Ovary (tissue), 9 donors: Measurements from ENCODE around the gene SURF4. TPM values are rescaled to one million over a fixed set of nuclear protein-coding genes. Genes with fewer than 3 reads are reported as not detected.
"Not testable (repeated sequence)": the region's sequence is repeated elsewhere in the genome, so short reads cannot be mapped to it uniquely, and the experiment has no call there.

Experiments used
- DNase-seq, 5 donors: peaks; one replicate each; pipeline ENCODE4 v3.0.0-alpha.2; 2019 to 2020
- H3K27ac ChIP-seq, 2 donors: fragments of 200-600 bp; one replicate each; pipeline versions ENCODE4 v1.5.1 to v1.8.0; 2019 to 2022
- H3K27me3 ChIP-seq: fragments of 200-600 bp; one replicate; pipeline ENCODE4 v1.8.0; 2022
- H3K36me3 ChIP-seq: fragments of 200-600 bp; sonication (generic); one replicate; pipeline ENCODE4 v1.5.1; 2019
- H3K4me1 ChIP-seq: one replicate; pipeline ENCODE4 v1.8.1; 2013; ENCODE audit warnings: mild to moderate bottlenecking, moderate library complexity; ENCODE audit not compliant: insufficient read depth
- H3K4me3 ChIP-seq: fragments of 200-600 bp; sonication (generic); one replicate; pipeline ENCODE4 v1.5.1; 2017
- H3K9me3 ChIP-seq, 2 donors: fragments of 200-600 bp in 1 of 2; sonication (generic) in 1 of 2; one replicate each; pipeline versions ENCODE4 v1.5.1 to v1.8.1; 2013 to 2019; ENCODE audit warnings: mild to moderate bottlenecking in 1 of 2, moderate library complexity in 1 of 2
- EP300 ChIP-seq: sonication (generic); formaldehyde crosslinking; IDR thresholded peaks from one replicate; pipeline ENCODE4 v1.6.1; 2017; ENCODE audit warnings: antibody characterized with exemption
- POLR2A ChIP-seq: fragments of 450-650 bp; IDR thresholded peaks from one replicate; pipeline ENCODE4 v1.6.1; 2017; ENCODE audit warnings: antibody characterized with exemption, mild to moderate bottlenecking, moderate library complexity
- WGBS, 3 donors: extraction: QIAGEN DNeasy Blood & Tissue Kit in 1 of 3; methylation state at CpG; one replicate each; pipeline versions ENCODE4 v1.1.5 to v1.1.7; 2013 to 2017; 5-methylcytosine and 5-hydroxymethylcytosine counted together
- intact Hi-C, 4 donors: fragments of 100-400 bp; cut with DNase I; formaldehyde crosslinking; loops; one replicate each; pipeline versions ENCODE4 v1.11.0 to v1.15.1; 2022 to 2023
- polyA plus RNA-seq, 2 donors: library from polyadenylated mRNA; stranded (reverse); fragments of 200-250 nt in 1 of 2; fragments of 350-450 nt in 1 of 2; fragmentation: Illumina TruSeq in 1 of 2; extraction: RNeasy Lipid Tissue Mini Kit (QIAGEN cat#74804) in 1 of 2; gene quantifications; one replicate each; pipeline ENCODE4 v1.2.3, GENCODE V29; 2013 to 2014
- total RNA-seq, 7 donors: library from RNA; depleted of rRNA in 2 of 7; stranded (reverse); fragments of >200 nt in 2 of 7; fragmentation: NEBNext Ultra II Directional in 3 of 7; extraction: Animal tissue kit (Norgen Biotek cat#: 25700) in 3 of 7; gene quantifications; one replicate each; pipeline versions ENCODE4 v1.1.0 to v1.2.4, GENCODE V29; 2016 to 2023
- TF ChIP-seq, protein P1 (sequence below), 3 donors: fragments of 450-650 bp in 2 of 3; fragments of 200-600 bp in 1 of 3; IDR thresholded peaks; one replicate each; pipeline versions ENCODE4 v1.5.1 to v1.8.0; 2016 to 2022; ENCODE audit warnings: antibody characterized with exemption in 3 of 3, mild to moderate bottlenecking in 1 of 3
- donor health status: DM: no; HTN: no; CAD: no; lungs with moderate emphysema.
- donor health status: DM: no; HTN: no; CAD: no.
- donor health status: Bipolar disorder and iron deficiency.
- donor health status: DM: yes; HTN: yes; CAD: no.
- donor health status: DM: no; HTN: no; CAD: no.
- donor health status: DM: yes; HTN: yes; CAD: no.

The SURF4 gene
- total and polyA plus RNA-seq, 9 donors = 58.7 to 165 (median 107) TPM

GRCh38 chr9:133379153-133380086 is 3.6 kb upstream of the SURF4 start:
- WGBS, 3 donors = 91 to 93% (median 92%) methylated on average over 13 to 14 of the region's 14 CpGs

DNA sequence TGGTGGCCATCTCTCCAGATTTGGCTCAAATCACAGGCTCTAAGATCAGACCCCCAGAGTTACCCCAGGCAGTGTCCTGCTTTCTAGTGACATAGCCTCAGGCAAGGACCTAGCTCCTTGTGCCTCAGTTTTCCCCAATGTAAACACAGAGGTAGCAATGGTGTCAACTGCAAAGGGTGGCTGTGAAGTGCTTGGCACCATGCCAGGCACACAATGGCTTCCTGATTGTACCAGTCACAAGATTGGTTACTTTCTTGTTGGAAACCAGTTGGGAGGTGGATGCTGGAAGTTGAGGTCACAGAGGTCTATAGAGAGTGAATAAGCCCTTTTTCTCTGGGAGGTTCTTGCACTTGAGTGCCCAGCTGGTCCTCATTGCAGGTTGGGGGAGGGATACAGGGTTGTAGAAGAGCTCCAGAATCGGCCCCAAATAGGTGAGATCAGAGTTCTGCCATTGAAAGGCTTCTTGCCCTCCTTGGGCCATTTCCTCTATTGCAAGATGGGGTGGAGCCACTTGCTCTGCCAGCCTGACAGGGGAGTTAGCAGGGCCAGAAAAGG is 2.6 kb upstream of the SURF4 start:
- TF ChIP-seq EP300 (no peak), POLR2A (no peak)
- TF ChIP-seq, protein P1, sequence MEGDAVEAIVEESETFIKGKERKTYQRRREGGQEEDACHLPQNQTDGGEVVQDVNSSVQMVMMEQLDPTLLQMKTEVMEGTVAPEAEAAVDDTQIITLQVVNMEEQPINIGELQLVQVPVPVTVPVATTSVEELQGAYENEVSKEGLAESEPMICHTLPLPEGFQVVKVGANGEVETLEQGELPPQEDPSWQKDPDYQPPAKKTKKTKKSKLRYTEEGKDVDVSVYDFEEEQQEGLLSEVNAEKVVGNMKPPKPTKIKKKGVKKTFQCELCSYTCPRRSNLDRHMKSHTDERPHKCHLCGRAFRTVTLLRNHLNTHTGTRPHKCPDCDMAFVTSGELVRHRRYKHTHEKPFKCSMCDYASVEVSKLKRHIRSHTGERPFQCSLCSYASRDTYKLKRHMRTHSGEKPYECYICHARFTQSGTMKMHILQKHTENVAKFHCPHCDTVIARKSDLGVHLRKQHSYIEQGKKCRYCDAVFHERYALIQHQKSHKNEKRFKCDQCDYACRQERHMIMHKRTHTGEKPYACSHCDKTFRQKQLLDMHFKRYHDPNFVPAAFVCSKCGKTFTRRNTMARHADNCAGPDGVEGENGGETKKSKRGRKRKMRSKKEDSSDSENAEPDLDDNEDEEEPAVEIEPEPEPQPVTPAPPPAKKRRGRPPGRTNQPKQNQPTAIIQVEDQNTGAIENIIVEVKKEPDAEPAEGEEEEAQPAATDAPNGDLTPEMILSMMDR (IDR thresholded peaks at IDR 0.05) = no peak
- no peaks in the 10 kb centered on the region for H3K27me3 ChIP-seq
- no peak for DNase-seq
- intact Hi-C loops = no loop called here
- no peak overlapping the region for H3K4me3 ChIP-seq
- WGBS, 3 donors = 80 to 92% (median 84%) methylated on average over 1 of the region's 1 CpG
- no peaks in the 10 kb centered on the region for H3K4me1 ChIP-seq
- H3K36me3 ChIP-seq = no peaks in the 10 kb centered on the region
- H3K9me3 ChIP-seq = no peaks in the 10 kb centered on the region
- H3K27ac ChIP-seq = no peak overlapping the region

More at GRCh38 chr9:133379153-133380086, 3.6 kb upstream of the SURF4 start:
- Histone ChIP-seq H3K36me3 (no peaks in the 10 kb centered on the region), H3K4me1 (no peaks in the 10 kb centered on the region), H3K9me3 (no peaks in the 10 kb centered on the region), H3K27me3 (no peaks in the 10 kb centered on the region), H3K27ac (no peak overlapping the region), H3K4me3 (no peak overlapping the region)
- DNase-seq = no peak
- intact Hi-C loops = no loop called here
- TF ChIP-seq EP300 (no peak), POLR2A (no peak)
- TF ChIP-seq, protein P1 (IDR thresholded peaks at IDR 0.05) = no peak

DNA sequence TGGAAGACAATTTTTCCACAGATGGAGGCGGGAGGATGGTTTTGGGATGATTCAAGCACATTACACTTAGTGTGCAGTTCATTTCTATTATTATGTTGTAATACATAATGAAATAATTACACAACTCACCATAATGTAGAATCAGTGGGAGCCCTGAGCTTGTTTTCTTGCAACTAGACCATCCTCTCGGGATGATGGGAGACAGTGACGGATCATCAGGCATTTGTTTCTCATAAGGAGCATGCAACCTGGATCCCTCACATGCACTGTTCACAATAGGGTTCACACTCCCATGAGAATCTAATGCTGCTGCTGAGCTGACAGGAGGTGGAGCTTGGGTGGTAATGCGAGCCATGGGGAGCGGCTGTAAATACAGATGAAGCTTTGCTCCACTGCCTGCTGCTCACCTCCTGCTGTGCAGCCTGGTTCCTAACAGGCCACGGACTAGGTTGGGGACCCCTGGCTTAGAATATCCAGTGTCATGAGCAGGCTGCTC is 1.9 kb upstream of the SURF4 start:
- no peaks in the 10 kb centered on the region for H3K27me3 ChIP-seq
- H3K27ac ChIP-seq = no peak overlapping the region
- no peak overlapping the region for H3K4me3 ChIP-seq
- intact Hi-C loops = no loop called here
- no peaks in the 10 kb centered on the region for H3K9me3 ChIP-seq
- DNase-seq = no peak
- 73 to 84% (median 78%) methylated on average over 6 of the region's 6 CpGs for WGBS, 3 donors
- no peaks in the 10 kb centered on the region for H3K36me3 ChIP-seq
- no peaks in the 10 kb centered on the region for H3K4me1 ChIP-seq
- TF ChIP-seq, protein P1 (IDR thresholded peaks at IDR 0.05) = no peak
- TF ChIP-seq POLR2A (no peak), EP300 (no peak)

GRCh38 chr9:133377280-133377679 is 1.4 kb upstream of the SURF4 start:
- H3K4me3 ChIP-seq, H3K27me3 ChIP-seq, H3K27ac ChIP-seq, H3K9me3 ChIP-seq, H3K4me1 ChIP-seq, intact Hi-C loops, H3K36me3 ChIP-seq, DNase-seq: not testable (repeated sequence)
- WGBS, 3 donors = 86 to 89% (median 88%) methylated on average over 14 of the region's 14 CpGs
